Measurements from ENCODE around the gene HENMT1. TPM values are rescaled to one million over a fixed set of nuclear protein-coding genes. Genes with fewer than 3 reads are reported as not detected.

The HENMT1 gene
- total RNA-seq, 2 experiments from 2014 or later, result 38.7 to 40.5 TPM

DNA sequence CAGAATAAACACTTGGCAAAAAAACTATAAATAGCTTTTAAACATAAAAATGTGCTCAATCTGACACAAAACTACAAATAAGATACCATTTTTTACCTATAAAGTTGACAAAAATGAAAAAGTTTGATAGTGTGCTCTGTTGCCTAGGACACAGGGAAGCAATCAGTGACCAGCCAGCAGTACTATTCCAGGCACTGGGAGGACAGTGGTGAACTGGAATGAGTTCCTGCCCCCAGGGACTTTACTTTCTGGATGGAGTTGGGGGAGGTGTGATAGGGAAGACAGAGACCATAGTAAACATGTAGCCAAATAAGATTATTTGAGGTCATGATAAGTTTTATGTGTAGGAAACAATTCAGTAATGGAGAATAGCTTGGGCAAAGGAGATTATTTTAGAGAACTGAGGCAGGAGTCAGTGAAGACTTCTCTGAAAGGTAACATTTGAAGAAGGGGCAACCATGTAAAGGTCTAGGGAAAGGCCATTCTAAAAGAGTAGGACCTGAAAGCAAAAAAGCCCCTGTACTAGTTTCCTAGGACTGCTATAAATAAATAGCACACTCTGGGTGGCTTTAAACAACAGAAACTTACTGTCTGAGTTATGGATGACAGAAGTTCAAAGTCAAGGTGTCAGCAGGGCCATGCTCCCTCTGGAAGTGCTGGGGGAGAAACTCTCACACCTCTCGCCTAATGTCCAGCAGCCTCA lies 59.0 kb downstream of the HENMT1 start:
- Mint-ChIP-seq H3K36me3 (ENCODE audit: low read depth) (no peaks in the 10 kb centered on the region), H3K9me3 (ENCODE audit: insufficient read depth) (no peaks in the 10 kb centered on the region), H3K4me1 (ENCODE audit: low read depth) (no peaks in the 10 kb centered on the region), H3K27me3 (ENCODE audit: low read depth) (no peaks in the 10 kb centered on the region), H3K27ac (no peak overlapping the region), H3K4me3 (no peak overlapping the region)
- ChIA-PET CTCF (interaction anchor here (1.1 kb wide), 1 partner anchor 89 kb away, joined by 3 read pairs; no protein-coding TSS in a partner anchor), POLR2A (no interaction called here)
- no peak for DNase-seq
- ATAC-seq, result no peak

DNA sequence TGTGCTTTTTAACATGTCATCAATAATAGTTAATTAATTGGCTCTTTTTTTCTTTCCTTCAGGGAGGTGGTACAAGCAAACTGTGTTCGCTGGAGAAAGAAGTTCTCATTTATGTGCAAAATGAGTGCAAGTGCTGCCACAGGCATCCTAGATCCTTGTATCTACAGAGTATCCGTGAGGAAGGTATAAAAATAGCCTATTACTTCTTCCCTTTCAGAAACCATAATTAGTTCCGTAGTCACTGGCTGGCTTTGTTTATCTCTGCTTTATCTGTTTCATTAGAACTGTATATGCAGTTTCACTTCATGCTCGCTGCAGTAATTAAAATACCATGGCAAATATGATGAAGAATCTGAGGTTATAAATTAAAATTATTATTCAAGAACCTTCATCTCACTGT lies 60.4 kb downstream of the HENMT1 start:
- no peak overlapping the region for H3K27ac Mint-ChIP-seq
- ChIA-PET POLR2A (no interaction called here), CTCF (no interaction called here)
- no peaks in the 10 kb centered on the region for H3K36me3 Mint-ChIP-seq (ENCODE audit: low read depth)
- DNase-seq (no peak), ATAC-seq (no peak)
- H3K27me3 Mint-ChIP-seq (ENCODE audit: low read depth), result no peaks in the 10 kb centered on the region
- H3K4me1 Mint-ChIP-seq (ENCODE audit: low read depth), result no peaks in the 10 kb centered on the region
- no peak overlapping the region for H3K4me3 Mint-ChIP-seq
- no peaks in the 10 kb centered on the region for H3K9me3 Mint-ChIP-seq (ENCODE audit: insufficient read depth)

DNA sequence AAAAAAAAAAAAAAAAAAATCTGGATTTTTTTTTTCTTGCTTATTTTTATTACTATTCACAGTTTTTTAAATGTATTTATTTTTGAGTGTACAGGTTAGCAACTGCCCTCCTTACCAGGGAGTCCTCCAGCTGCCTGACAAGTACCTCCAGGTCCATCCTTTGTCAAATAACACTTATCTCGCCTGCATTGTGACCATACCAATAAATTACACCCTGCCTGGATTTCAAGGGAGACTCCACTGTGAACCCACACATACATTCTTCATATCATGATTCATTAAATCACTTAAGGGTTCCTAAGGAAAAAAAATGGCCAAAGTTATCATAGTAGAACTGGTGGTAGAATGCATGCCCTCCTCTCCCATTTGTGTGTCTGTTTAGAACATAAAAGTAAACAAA lies 62.6 kb downstream of the HENMT1 start:
- CTCF ChIA-PET, result interaction anchor here (1.0 kb wide), 1 partner anchor 39 kb away, joined by 4 read pairs; the partner anchor contains the start of gene EEIG2
- Mint-ChIP-seq H3K4me1 (ENCODE audit: low read depth) (no peaks in the 10 kb centered on the region), H3K27me3 (ENCODE audit: low read depth) (no peaks in the 10 kb centered on the region), H3K36me3 (ENCODE audit: low read depth) (no peaks in the 10 kb centered on the region), H3K27ac (no peak overlapping the region), H3K9me3 (ENCODE audit: insufficient read depth) (no peaks in the 10 kb centered on the region), H3K4me3 (no peak overlapping the region)
- ATAC-seq (no peak), DNase-seq (no peak)
- POLR2A ChIA-PET, result no interaction called here

Other genes starting within 250 kb of the HENMT1 start
- not detected for gene NBPF6, start 210.8 kb downstream of the HENMT1 start, total RNA-seq
- 10 to 100 TPM; 18.1 to 18.9 TPM for gene EEIG2, start 101.0 kb downstream of the HENMT1 start, total RNA-seq
- 10 to 100 TPM; 66.8 to 69.1 TPM for gene PRPF38B, start 31.2 kb upstream of the HENMT1 start, total RNA-seq
- gene FNDC7, start 51.8 kb upstream of the HENMT1 start, total RNA-seq, result not detected
- gene STXBP3, start 85.6 kb upstream of the HENMT1 start, total RNA-seq, result 10 to 100 TPM; 41.8 to 44.3 TPM
- not detected for gene AKNAD1, start 196.0 kb upstream of the HENMT1 start, total RNA-seq
- 10 to 100 TPM; 40.7 to 44.9 TPM for gene GPSM2, start 215.9 kb upstream of the HENMT1 start, total RNA-seq

All from activated CD8-positive, alpha-beta T cell treated with anti-CD3 and anti-CD28 coated beads, Interleukin-2, amount 10 ng/mL, durations not matched to agents 7 days and 5 days (primary cell).